HL-60/S4 treated with retinoic acid at 250 ng/mL for 4 days and 3 days (cell line): ENCODE results near the gene MED31.
"Not testable (repeated sequence)": the region's sequence is repeated elsewhere in the genome, so short reads cannot be mapped to it uniquely, and the experiment has no call there.

Experiments used
- in situ Hi-C: fragments of 300-500 bp; cut with MboI; formaldehyde crosslinking; loops from 2 replicates; pipeline ENCODE4 v1.7.0; 2022; ENCODE audit warnings: low sequenced_read_pairs

MED31 gene

DNA sequence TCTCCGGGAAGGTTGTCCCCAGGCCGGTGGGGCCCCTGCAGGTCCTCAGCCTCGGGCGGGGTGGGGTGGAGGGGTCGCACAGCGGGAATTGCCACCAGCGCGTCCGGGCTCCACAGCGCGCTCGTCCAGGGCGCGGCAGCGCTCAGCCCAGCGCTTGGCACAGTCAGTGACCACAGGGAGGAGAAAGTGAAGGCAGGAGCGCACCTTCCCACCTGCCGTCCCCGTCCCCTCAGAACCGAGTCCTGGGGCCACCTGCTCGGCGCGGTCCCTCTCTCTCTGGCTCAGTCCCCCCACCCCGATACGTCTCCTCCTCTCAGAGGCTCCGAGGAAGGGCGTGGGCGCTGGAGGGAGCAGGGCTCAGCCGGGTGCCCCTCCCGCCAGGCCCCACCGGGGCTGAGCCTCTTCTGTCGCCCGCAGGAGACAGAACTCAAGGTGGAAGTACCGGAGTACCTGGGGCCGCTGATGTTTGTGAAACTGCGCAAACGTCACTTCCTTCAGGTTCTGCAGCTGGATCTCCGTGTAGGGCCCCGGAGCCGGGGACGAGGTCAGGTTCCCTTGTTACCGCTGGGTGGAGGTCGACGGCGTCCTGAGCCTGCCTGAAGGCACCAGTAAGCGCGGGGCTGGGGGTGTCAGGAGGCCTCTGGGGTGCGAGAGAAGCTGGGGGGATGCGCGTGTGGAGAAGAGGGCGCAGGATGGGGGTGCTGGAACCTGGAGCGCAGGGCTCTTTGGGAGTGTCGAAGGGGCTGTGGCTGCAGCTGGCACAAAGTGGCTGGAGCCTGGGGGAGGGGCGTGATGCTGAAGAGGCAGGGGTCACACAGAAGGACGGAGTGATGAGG is 5.6 kb upstream of the MED31 start:
- in situ Hi-C loops, result not testable (repeated sequence)

DNA sequence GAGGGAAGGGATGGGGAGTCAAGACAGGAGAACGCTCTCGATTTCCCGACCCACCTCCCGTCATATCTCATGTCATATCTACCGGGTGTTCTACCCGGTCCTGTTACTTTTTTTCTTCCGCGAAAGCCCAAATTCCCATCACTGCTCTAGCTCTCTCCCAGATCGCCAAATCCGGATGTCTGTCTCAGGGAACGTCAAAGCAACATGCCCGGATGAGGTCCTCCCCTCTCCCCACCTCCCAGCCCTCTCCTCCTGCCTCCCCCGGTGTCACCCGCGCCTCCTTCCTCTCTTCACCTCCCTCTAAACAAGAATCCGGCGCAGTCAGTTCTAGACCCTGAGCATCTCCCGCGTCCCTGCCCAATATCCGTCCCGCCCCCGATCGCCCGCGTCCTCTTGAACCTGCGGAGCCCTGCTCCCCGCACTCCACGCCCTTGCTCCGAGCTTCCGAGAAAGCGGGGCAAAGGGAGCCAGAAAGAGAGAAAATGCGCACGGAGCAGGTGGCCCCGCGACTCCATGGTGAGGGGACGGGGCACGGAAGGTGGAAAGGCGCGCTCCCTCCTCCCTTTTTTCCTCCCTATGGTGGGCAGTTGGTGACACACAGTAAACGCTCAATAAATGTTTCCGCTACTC is 4.4 kb upstream of the MED31 start:
- in situ Hi-C loops, result not testable (repeated sequence)

DNA sequence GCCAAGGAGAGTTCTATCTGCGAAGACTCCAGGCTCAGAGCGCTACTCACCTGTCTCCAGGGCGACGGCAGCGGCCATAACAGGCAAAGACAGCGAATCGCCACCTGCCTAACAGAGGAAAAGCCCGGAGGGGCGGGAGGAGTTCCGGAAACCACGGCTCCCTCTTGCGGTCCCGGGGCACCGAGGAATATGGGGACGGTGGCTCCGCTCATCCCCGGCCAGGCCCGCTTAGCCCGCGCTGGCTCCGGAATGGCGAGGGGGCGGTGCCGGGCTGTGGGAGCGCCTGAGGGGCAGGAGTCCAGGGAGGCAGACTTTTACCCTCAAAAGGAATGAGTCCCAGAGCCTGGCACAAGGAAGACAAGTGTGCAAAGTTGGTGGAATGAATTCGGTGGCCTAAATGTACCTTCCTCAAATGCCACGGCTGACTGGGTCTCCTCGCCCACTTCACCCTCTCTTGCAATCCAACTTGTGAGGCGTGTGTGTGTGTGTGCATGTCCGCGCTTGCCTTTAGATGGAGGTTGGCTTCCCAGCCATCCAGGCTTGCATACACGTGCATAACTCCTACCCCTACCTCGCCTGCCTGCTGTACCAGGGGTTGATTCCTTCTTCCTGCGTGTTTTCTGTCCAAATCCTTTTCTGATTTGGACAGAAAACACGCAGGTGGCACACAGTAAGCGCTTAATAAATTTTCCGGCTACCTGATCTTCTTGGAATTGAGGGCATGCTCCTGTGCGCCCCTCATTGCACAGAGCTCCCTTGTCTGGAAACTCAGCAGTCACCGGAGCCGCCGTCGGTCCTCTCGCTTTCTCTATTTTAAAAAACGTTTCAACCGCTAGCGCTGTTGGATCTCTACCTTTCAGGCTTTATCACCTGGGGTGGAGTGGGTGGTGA is 3.7 kb upstream of the MED31 start:
- in situ Hi-C loops, result no loop called here

DNA sequence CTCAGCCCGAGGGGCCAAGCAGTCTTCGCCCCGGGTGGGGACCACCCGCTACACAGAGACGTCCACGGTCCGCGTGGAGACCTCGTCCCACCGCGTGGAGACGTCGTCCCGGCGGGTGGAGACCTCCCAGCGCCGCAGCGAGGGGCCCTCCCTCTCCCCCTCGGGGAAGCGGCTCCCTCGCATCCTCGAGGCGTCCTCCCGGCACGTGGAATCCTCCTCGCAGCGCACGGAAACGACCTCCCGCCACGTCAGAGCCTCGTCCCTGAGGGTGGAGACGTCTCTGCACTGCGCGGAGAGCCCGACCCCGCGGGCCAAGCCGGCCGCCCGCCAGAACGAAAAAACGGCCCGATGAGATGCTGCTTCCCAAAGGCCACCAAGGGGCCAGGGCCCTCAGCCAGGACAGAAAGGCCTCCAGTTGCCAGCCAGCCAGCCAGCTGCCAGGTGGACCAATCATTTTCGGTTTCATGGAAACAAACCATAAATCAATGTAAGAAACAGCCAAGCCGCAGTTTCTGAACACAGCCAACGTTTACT is 581 bp upstream of the MED31 start:
- in situ Hi-C loops, result no loop called here

DNA sequence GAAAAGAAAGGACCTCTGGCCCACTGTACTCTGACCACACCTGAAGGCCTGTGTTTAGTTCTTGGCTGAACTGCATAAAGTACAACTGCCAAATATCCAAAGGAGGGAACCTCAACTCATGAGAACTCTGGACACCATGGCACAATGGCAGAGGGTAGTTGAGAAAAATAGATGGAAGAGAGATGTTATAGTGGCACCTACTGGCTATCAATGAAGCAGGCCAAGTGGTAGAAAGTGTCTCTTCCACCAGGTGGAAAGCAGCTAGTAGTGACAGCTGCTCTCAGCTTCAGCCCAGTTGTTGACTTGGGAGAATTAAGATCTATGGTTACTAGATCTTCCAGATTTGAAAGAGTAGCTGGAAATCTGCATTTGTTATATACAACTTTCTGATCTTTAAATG is 3.2 kb downstream of the MED31 start:
- in situ Hi-C loops, result no loop called here

DNA sequence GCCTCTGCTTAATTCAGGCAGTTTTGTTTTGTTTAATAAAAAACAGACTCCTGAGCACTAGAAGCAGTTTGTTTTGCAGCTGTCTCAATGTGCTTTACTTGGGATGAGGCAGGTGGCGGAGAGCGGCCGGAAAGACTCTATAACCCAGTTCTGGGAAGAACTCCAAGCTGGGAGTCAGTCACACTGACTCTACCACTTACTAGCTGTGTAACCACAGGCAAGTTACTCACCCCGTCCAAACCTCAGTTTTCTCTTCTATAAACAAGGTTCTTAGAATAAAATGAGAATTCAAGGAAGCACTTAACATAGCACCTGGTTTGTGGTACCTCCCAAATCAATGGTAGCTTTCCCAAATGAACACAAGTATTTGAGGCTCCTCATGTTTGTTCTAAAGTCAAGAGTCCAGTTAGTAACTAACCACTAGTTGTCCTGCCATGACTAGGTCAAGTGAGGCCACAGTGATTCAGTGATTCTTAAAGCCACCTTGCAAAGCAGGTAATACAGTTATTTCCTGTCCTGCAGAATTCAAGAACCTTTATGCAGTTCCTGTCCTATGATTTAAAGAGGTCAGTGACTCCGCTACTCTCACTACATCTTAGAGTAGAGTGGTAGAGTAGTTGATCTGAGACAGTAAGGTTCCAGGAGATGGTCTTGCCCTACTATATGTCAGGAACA is 7.8 kb downstream of the MED31 start:
- in situ Hi-C loops, result no loop called here

DNA sequence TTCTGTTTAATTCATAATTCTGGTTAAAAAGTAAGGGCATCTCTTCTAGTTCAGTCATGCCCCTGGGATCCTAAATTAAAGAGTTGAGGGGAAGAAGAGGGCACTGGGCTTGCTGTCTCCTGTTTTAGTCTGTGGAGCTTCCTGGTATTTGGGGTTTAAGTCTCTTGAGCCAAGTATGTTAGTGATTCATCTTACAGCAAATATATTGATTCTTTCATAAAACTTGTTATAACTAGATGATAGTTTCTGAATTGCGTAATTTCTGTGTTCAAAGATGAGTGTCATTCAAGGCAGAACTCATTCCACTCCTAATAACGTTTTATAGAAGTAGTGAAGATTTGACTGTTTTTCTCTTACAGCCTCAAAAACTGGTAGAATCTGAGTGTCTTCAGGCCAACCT is 8.8 kb downstream of the MED31 start:
- in situ Hi-C loops, result no loop called here

DNA sequence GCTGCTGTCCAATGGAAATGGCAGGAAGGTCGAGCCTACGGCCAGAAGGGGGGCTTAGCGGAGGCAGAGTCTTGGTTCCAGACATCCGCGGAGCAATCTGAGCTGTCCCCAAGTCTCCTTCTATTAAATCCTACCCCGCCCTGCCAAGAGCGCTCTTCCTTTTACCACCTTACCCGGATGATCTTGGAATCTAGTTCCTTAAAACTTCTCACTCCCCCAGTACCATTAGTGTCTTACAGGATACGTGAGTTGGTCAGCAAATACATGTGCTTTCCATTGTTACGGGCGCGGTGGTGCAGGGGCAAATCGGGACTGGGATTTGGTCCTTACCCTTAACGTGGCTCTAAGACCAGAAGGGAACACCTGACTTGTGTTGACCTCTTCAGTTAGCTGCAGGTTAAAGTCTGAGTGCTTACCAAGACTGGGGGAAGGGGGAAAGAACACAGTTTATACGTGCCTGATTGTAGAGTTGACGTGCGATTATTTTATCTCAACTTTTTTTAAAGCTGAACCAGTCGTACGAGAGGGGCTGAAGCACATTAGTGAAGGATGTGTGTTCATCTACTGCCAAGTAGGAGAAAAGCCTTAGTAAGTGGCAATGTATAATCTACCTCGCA is 10.1 kb downstream of the MED31 start:
- in situ Hi-C loops, result no loop called here

DNA sequence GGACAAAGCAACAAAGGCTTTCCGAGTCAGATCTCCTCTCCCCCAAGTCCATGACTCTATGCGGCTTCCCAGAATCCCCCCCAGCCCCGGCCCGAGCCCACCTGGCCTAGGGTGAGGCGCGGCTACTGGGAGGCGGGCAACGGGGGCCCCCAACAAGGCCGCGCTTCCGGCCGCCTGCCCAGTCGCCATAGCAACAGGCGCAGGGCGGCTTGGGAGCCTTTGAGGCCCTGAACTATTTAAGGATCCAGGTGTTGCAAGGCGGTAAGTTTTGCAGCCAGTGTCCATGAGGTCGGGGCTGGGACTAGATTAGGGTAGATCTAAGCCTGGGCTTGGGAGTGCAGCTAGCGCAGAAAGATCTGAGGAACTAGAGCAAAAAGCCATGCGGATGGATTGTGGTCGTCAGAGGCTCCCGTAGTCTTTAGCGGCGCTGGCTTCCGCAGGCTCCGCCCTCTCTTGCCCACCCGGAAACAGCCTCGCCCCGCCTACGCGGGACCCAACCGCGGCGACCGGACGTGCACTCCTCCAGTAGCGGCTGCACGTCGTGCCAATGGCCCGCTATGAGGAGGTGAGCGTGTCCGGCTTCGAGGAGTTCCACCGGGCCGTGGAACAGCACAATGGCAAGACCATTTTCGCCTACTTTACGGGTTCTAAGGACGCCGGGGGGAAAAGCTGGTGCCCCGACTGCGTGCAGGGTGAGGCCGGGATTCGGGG is 10.7 kb downstream of the MED31 start, which contains the start of the genes KIAA0753 and TXNDC17:
Gene KIAA0753 (minus strand): TSS at position 176 of the 711 bp plus-strand sequence. CDS start 5,608 bp downstream, outside the sequence.
Gene TXNDC17 (plus strand): TSS at position 525 of the 711 bp plus-strand sequence. CDS start 23 bp downstream, at position 548.
- in situ Hi-C loops, result no loop called here

DNA sequence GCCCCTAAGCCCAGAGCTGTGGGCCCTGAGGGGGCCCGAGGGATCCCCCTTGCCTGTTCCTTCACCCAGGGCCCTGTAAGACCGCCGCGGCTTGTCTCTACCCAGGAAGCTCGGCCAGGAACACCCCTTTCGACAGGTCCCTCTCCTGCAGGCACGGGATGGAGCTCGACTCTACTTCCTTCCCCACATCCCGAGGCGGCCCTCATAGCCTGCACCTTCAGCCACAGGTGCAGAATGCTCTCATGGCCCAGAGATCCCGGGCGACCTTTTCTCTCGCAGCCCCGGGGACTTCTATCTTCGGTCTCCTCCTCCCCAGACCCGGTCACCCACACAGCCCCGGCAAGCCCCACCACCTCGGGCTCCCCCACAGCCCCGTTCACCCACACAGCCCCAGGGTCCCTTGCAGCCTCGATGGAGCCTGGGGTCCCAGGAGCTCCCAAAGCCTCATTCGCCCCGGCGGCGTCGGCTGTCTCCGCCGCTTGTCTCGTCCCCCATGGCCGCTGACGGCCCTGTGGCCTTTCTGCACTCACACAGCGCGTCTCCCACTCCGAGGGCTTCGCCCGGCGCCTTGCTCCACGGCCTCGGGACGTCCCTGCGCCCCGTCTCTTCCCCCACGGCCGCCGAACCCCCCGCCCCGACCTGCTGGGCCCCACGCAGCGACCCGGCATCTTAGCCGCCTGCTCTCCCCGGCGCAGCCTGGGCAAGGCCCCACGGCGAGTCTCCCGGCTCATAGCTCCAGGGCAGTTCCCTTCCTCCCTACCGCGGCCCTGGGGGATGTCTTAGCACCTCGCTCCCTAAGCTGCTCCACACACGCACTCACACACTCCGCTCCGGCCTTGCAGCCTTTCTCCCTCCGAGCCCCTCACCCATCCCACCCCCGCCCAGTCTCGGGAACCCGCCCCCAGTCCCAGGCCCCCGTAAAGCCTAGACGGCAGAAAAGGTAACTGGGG is 11.5 kb downstream of the MED31 start:
- in situ Hi-C loops, result no loop called here

DNA sequence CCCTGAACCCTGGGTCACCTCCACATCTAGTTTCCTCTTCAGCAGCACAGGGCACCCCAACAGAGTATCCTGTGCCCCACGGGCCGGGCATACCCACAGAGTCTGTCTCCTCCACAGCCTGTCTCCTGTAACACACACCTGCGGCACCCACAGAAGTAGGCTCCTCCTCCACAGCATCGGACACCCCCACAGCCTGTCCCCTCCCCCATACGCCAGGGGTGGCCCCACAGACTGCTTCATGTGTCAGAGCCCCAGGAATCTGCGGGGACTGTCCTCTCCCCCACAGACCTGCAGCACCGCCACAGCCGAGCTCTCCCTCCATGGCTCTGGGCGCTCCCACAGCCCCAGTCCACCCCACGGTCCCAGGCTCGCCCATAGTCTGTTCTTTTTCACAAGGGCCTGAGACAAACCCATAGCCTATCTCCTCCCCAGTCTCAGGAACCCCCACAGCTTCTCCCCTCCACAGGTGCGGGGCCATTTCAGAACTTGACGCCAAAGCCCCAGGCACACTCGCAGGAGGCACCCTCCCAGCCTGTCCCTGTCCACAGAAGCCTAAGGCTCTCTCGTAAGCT is 12.3 kb downstream of the MED31 start:
- in situ Hi-C loops, result no loop called here

DNA sequence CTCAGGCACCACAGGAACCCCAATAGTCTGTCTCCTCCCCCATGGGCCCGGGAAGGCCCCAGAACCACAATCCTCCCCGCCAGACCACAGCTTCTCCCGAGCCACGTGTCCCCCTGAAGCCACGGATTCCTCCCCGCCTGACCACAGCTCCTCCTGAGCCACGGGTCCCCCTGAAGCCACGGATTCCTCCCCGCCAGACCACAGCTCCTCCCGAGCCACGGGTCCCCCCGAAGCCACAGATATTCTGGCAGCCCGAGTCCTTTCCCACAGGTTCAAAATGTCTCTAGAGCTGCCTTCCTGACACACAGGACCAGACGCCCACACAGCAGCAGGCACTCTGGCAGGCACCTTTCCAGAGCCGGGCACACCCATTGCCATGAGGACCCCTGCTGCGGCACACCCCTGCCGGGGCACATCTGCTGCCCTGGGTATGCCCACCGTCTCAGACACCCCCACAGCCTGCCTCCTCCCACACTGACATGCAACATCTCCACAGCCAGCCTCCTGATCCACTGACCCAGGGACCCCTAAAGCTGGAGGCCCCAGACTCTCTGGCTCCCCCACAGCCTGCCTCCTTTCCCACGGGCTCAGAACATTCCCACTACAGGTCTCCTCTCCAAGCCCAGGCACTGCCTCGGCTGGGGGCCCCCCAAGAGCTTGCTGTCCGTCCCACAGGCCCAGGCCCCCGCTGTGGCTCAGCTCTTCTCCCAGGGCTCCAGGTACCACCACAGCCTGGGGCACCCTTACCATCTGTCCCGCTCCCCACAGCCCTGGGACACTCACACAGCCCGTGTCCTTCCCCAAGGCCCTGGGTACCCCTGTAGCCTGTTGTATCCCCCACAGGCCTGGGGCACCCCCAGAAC is 13.1 kb downstream of the MED31 start:
- in situ Hi-C loops, result no loop called here

DNA sequence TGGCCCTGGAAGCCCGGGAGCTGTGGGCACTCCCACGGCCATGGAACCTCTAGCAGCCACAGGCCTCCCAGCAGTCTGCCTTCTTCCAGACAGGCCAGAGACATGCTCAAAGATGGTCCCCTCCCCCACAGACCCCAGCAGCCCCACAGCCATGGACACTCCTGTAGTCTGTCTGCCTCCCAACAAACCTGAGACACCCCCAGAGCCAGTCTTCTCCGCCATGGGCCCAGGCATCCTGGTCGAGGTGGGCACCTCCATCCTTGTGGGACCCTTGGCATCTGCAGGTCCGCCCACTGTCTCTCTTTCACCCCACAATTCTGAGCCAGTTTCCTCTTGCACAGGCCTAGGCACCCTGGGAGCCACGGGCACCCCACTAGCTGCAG is 14.0 kb downstream of the MED31 start:
- in situ Hi-C loops, result no loop called here

DNA sequence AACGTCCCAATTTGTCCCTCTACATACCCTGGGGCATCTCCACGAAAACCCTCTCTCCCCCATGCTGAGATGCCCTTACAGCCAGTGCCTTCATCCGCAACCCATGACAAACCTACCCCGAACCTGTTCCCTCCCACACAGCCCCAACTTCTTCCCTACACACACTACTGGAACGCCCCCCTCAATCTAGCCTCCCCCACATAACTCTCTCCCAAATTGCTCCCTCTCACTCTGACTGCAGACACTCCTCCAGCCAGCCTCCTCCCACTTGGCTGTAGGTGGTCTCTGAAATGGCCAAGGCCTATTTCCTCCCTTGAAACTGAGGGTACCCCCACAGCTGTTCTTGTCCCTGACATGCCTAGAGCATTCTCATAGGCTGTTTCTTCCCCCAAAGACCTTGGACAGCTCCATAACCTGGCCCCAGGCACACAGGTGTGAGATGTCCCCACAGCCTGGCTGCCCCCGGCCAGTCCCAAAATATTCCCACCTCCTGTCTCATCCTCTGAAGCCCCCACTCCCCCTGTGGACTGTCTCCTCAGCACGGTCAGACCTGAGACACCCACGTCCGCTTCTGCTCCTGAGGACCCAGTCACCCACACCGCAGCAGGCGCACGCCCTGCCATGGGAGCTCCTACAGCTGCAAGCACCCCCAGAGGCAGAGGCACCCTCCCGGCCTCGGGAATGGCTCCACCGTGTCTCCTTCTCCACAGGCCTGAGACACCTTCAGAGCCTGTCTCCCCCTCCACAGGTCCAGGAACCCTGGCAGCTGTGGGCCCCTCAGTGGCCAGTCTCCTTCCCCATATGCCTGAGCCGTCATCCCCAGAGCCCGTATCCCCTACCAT is 14.6 kb downstream of the MED31 start:
- in situ Hi-C loops, result no loop called here

DNA sequence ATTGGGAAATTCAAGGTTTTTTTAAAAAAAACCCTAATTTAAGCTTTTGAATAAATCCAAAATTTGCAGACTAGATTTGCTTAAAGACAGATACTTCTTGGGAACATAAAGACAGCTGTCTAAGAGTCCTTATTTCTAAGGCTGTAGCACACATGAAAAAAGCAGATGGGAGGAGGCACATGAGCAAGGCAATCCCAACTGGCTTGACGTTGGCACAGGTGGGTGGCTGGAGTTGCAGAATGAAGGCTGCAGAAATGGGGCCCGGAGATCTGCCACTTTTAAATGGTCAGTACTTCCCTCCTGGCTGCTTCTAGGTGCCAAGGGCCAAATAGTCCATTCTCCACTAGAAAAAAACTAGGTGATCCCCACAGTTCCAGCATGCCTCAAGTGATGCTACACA is 15.3 kb downstream of the MED31 start:
- in situ Hi-C loops, result no loop called here

DNA sequence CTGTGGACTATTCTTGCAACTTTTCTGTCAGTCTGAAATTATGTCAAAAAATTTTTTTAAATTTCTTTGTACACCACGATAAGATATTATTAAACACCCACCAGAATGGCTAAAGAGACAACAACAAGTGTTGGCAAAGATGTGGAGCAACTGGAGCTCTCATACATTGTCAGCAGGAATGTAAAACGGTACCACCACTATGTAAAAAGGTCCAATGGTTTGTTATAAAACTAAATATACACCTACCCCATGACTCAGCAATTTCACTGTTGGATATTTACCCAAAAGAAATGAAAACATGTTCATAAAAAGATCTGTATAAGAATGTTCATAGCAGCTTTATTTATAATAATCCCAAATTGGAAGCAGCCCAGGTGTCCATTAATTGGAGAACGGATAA is 18.1 kb downstream of the MED31 start:
- in situ Hi-C loops, result no loop called here
